Stimulated activated CD4-positive, alpha-beta T cell treated with anti-CD3 and anti-CD28 coated beads, Interleukin-4, amount 100 ng/mL, for 24 hours (primary cell): ENCODE measurements around the gene SOCS7.

Experiments
- DNase-seq: peaks from one replicate; pipeline ENCODE4 v3.0.0-alpha.2; 2020

The SOCS7 gene

GRCh38 chr17:38369124-38369886 lies 17.7 kb downstream of the SOCS7 start:
- no peak for DNase-seq

- no peak for DNase-seq
Measured at GRCh38 chr17:38379448-38379847, 27.8 kb downstream of the SOCS7 start.

- DNase-seq, result no peak
Measured at GRCh38 chr17:38395090-38395489, 43.4 kb downstream of the SOCS7 start.

GRCh38 chr17:38397227-38397626 lies 45.6 kb downstream of the SOCS7 start:
- DNase-seq, result no peak

GRCh38 chr17:38400286-38400685 lies 48.6 kb downstream of the SOCS7 start:
- no peak for DNase-seq

- DNase-seq, result no peak
Measured at GRCh38 chr17:38401459-38401858, 49.8 kb downstream of the SOCS7 start.

GRCh38 chr17:38402897-38403296 lies 51.3 kb downstream of the SOCS7 start:
- DNase-seq, result no peak

DNA sequence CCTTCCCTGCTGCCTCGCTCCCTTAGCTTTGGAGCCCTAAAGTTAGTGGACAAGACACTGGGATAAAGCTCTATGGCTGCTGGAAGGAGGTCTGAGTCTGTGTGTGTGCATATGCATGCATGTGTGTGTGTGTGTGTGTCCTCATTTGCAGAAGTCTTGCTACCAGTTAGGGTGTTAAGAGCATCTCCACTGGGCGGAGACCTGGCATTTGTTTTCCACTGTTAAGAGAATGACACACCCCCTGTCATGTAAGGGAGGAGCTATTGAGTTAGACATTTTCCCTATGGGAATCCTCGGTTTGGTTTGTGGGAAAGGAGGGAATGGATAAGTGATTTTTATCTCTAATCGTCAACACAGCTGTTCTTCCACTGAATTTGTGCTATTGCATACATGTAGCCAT lies 51.8 kb downstream of the SOCS7 start:
- DNase-seq, result no peak

DNA sequence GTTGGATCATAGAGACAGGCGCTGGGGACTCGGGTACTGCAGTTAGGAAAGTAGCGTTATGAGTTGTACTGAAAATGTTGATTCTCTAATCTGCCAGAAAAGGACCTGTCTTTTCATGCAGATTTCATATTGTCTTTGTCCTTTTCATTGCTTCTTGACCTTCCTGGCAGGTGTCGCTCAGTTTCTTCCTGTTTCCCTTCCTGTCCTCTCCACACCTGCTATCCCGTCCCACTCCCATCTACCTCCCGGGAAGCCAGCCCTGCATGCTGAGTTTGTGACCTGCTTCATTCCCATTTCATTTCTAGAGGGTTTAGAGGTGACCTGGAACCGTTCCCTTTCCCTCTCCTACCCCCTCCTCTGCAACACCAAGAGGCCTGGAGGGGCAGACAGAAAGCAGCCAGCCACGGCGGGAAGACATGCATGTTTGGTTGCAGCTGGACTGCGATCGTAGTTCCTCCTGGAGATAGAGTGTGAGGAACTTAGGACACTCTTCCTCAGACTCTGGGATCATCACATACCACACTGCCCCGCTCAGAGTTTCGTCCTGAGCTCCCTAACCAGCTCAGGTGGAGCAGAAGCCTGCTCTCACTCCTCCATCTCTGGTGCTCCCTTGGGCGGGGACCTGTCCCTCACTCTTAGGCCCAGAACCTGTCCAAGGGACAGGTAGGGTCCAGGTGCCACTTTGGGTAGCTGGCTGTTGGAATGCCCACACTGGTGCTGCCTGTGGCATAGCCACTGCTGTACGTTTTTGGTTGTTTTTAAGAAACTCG lies 52.7 kb downstream of the SOCS7 start:
- no peak for DNase-seq

- no peak for DNase-seq
Measured at GRCh38 chr17:38405654-38406053, 54.0 kb downstream of the SOCS7 start.

GRCh38 chr17:38410201-38410600 lies 58.6 kb downstream of the SOCS7 start:
- DNase-seq, result no peak

DNA sequence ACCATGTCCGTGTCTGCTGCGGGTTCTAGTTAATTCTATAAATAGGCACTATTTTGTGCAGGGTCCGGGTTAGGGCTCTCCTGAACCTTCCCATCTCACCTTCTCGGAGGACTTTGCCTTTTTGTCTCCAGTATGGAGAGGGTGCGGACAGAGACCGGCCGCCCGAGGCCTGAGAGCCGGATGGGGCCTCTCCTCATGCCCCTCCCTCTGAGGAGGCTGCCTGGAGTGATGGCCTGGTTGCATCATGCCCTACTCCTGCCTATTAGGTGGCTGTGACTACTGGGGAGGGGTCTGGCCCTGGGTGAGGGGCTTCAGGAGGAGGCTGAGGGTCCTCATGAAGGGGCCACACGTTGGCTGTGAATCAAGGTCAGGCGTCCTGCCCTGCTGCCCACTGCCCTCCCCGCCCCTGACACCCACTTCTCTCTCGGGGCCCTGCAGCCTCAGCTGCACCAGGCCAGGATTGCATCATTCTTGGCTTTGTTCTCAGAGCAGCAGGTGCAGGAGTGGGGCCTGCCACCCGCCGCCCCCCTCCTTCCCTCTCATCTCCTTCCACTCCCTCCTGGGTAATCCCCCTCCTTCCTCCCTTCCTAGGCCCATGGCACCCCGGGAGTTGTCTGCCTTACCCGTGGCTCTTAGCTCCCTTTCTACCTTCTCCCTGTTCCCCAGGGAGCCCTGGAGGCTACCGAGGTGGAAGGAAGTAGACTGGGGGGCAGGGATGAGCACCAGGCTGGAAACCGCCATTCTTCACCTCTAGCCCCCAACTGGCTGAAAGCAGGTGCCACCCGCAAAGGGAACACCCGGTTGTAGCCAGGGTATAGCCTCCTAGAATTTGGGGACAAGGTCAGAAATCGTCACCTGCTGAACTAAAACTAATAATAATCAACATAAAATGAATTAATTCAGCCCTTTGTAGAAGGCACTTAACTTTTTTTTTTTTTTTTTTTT lies 63.9 kb downstream of the SOCS7 start:
- DNase-seq, result no peak

DNA sequence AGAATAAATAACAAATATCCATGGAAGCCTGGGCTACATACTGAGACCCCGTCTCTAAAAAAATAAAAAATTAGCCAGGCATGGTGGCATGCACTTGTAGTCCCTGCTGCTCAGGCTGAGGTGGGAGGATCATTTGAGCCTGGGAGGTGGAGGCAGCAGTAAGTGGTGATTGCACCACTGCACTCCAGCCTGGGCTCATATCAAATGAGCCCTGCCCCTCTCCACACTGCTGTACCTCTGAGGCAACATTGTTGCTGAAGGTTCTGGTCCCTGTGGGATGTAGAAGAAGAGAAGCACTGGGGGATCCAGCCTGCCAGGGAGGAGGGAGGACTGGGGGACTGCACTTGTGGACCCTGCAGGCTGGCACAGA lies 65.2 kb downstream of the SOCS7 start:
- DNase-seq, result no peak

GRCh38 chr17:38417210-38417951 lies 65.7 kb downstream of the SOCS7 start:
- DNase-seq, result no peak

GRCh38 chr17:38418062-38418692 lies 66.5 kb downstream of the SOCS7 start:
- DNase-seq, result no peak

DNA sequence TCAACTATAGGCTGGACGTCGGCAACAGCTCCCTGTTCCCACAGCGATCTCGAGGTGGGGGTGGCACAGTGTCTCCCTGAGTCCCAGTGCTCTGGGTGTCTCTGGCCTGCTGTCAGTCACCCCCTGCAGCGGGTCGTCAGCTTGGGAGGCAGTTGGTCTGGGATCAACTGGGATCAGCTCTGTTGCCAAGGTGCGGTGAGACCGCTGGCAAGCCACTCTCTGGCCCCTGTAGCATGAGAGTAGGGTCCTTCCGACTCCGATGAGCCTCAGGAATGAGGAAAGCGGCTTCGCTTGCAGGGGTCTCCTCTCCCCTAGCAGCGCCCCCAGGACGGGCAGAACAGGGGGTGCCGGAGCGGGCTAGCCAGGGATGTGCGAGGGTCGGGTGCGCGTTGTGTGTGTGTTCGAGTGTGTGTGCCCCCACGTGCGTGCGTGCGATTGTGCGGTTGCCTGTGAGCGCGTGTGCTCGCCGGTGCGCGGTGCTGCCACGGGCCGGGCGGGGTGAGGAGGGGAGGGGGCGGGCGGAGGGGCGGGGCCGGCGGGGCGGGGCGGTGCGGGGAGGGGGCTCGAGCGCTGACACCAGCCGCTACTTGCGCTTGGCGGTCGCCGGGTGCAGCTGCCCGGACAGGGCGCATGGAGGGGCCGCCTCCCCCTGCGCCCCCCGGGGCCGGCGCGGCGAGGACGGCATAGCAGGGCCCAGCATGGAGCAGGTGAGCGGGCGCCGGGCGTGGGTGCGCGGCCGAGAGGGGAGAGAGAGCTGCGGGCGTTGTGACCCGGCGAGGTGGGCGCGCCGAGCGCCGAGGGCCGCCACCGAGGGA lies 67.3 kb downstream of the SOCS7 start:
- DNase-seq, result no peak

DNA sequence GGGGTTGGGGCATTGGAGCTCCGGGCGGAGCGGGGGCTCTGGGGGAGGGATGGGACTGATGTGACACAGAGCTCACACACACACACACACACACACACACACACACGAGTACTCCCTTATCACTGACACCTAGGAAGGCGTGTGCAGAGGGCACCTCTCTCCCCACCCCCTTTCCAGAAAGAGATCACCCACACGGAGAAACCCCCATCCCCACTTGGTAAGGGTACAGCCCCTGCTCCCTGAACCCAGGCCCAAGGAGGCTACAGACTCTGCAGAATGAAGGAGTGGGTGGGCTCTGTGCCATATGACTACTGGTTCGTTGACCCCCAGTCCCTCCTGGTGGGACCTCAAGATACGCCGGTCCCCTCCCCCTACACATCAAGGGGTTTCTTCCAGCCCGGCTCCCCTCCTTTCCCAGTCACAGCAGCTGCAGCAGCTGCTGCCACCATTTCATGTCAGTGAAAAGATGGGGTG lies 67.9 kb downstream of the SOCS7 start:
- no peak for DNase-seq

- DNase-seq, result no peak
Measured at GRCh38 chr17:38420518-38420917, 68.9 kb downstream of the SOCS7 start.

GRCh38 chr17:38421171-38421841 lies 69.7 kb downstream of the SOCS7 start:
- DNase-seq, result no peak
